ENCODE data around the gene SCAPER. TPM values are rescaled to one million over a fixed set of nuclear protein-coding genes. Genes with fewer than 3 reads are reported as not detected.

Gene SCAPER
- total and polyA plus RNA-seq, 2 of the 4 experiments (the other 2 are of a cell fraction) = 2.9 to 9.7 TPM

GRCh38 chr15:76844096-76844495 lies 61.0 kb downstream of the SCAPER start:
- no peak overlapping the region for H3K9ac ChIP-seq (ENCODE audit: low read depth, low read length)
- H2BK20ac ChIP-seq (ENCODE audit: low read depth, low read length) = no peak overlapping the region
- intact Hi-C loops (cut with micrococcal nuclease) (loop anchor here (5.0 kb wide), 1 partner anchor 507 kb away; the partner anchor contains the start of gene ISL2), dilution Hi-C loops (cut with HindIII; ENCODE audit: low sequenced_read_pairs, unreplicated experiment) (no loop called here), in situ Hi-C loops (cut with MboI; ENCODE audit: low sequenced_read_pairs) (no loop called here)
- no peaks in the 10 kb centered on the region for H3K9me1 ChIP-seq (ENCODE audit: insufficient read depth, low read length)
- no peak overlapping the region for H3K4me2 ChIP-seq (ENCODE audit: low read depth, low read length)
- no peak overlapping the region for H3K4ac ChIP-seq (ENCODE audit: low read depth, low read length)
- H3K9me3 ChIP-seq (ENCODE audit: control insufficient read depth, insufficient read depth, low read length) = no peaks in the 10 kb centered on the region
- CTCF ChIA-PET = interaction anchor here (0.6 kb wide), 1 partner anchor 16 kb away, joined by 3 read pairs; no protein-coding TSS in a partner anchor
- no TSS peak for BruUV-seq (replicated peaks)
- no peak overlapping the region for H4K8ac ChIP-seq (ENCODE audit: low read depth in 2 of 2, low read length in 2 of 2)
- TF ChIP-seq FOS (IDR thresholded peaks at IDR 0.05; ENCODE audit: low read depth, low read length) (no peak), MXI1 (IDR thresholded peaks at IDR 0.05; ENCODE audit: borderline replicate concordance, low read depth, low read length) (no peak), NFE2L2 (IDR thresholded peaks at IDR 0.05; ENCODE audit: low read depth, low read length) (no peak), SMC3 (IDR thresholded peaks at IDR 0.05; ENCODE audit: low read depth, low read length) (no peak), BHLHE40 (IDR thresholded peaks at IDR 0.05; ENCODE audit: low read depth, low read length) (no peak)
- TF ChIP-seq, protein P1, sequence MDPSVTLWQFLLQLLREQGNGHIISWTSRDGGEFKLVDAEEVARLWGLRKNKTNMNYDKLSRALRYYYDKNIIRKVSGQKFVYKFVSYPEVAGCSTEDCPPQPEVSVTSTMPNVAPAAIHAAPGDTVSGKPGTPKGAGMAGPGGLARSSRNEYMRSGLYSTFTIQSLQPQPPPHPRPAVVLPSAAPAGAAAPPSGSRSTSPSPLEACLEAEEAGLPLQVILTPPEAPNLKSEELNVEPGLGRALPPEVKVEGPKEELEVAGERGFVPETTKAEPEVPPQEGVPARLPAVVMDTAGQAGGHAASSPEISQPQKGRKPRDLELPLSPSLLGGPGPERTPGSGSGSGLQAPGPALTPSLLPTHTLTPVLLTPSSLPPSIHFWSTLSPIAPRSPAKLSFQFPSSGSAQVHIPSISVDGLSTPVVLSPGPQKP (IDR thresholded peaks at IDR 0.05; ENCODE audit: borderline replicate concordance, low read depth, low read length) = no peak
- no peak overlapping the region for H2BK15ac ChIP-seq (ENCODE audit: low read depth, low read length)
- no peak overlapping the region for H3K18ac ChIP-seq (ENCODE audit: low read depth, low read length)
- no peaks in the 10 kb centered on the region for H4K20me1 ChIP-seq (ENCODE audit: insufficient read depth, low read length)
- H3K56ac ChIP-seq (ENCODE audit: extremely low read depth, insufficient read depth, low read length) = no peak overlapping the region
- no peak overlapping the region for H4K5ac ChIP-seq (ENCODE audit: low read depth, low read length)
- WGBS, 2 experiments (ENCODE audit: extremely low coverage in 2 of 2, insufficient read length in 1 of 2) = no CpG with 5 or more reads among the region's 3 CpGs
- no peak overlapping the region for H4K91ac ChIP-seq (ENCODE audit: insufficient read depth, low read depth, low read length)
- H2AFZ ChIP-seq (replicated peaks; ENCODE audit: low read length, poor library complexity) = no peak overlapping the region
- H3K27me3 ChIP-seq (ENCODE audit: control insufficient read depth, insufficient read depth, low read length) = no peaks in the 10 kb centered on the region
- H3K27ac ChIP-seq (ENCODE audit: insufficient read depth, low read length) = no peak overlapping the region
- H2BK120ac ChIP-seq (ENCODE audit: low read depth, low read length) = no peak overlapping the region
- no peaks in the 10 kb centered on the region for H3K4me1 ChIP-seq (ENCODE audit: control insufficient read depth, insufficient read depth, low read length)
- DNase-seq (peak; percentile 10), ATAC-seq (ENCODE audit: low read depth) (no peak)
- POLR2A ChIA-PET (ENCODE audit: unreplicated experiment) = no interaction called here
- no peak overlapping the region for H2AK9ac ChIP-seq (replicated peaks; ENCODE audit: low read depth, low read length, poor library complexity)
- H2BK5ac ChIP-seq (ENCODE audit: low read depth, low read length, poor library complexity, severe bottlenecking) = no peak overlapping the region
- H3K79me1 ChIP-seq (ENCODE audit: low read depth in 1 of 2, low read length in 2 of 2) = no peaks in the 10 kb centered on the region
- H3K4me3 ChIP-seq (ENCODE audit: insufficient read depth, low read depth, low read length) = no peak overlapping the region
- no peak overlapping the region for H3K23ac ChIP-seq (ENCODE audit: low read depth, low read length)
- H3K14ac ChIP-seq (replicated peaks; ENCODE audit: low read depth, low read length) = no peak overlapping the region
- no peaks in the 10 kb centered on the region for H3K36me3 ChIP-seq (ENCODE audit: control insufficient read depth, insufficient read depth, low read length)
- H2AK5ac ChIP-seq (ENCODE audit: low read depth, low read length) = no peak overlapping the region
